ENCODE results near the gene GNB2.
"Not testable (repeated sequence)": the region's sequence is repeated elsewhere in the genome, so short reads cannot be mapped to it uniquely, and the experiment has no call there.

The GNB2 gene

DNA sequence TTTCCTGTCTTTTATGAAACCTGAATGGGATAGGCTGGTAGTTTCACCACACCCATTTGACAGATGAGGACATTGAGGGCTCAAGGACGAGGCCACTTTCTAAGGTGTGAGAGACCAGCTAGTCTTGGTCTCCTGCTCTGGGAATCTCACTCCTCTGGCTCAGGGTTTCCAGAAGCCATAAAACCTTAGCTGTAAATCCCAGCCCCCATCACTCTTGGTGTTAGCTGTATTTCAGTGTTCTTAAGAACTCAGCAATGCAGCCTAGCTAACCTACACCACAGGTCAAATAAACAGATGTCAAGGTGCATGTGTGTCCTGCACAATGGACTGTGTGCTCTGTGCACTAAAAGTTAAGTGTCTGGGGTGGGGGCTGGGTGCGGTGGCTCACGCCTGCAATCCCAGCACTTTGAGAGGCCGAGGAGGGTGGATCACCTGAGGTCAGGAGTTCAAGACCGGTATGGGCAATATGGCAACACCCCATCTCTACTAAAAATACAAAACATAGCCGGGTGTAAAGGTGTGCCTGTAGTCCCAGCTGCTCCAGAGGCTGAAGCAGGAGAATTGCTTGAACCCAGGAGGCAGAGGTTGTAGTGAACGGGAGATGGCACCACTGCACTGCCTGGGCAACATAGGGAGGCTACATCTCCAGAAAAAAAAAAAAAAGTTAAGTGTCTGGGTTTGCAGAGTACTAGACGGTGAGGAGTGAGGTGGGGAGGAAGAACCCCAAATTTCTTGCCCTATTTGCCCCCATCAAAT is 46.2 kb downstream of the GNB2 start:
- Histone ChIP-seq H3K9me3 (ENCODE audit: control insufficient read depth, low read length) (no peaks in the 10 kb centered on the region), H3K27ac (ENCODE audit: insufficient read depth, low read length, poor library complexity, severe bottlenecking) (no peak overlapping the region), H3K4me1 (ENCODE audit: control insufficient read depth, insufficient read depth, low read length, poor library complexity, severe bottlenecking) (no peaks in the 10 kb centered on the region), H3K4me3 (ENCODE audit: insufficient read depth, low read depth, low read length, poor library complexity, severe bottlenecking) (no peak overlapping the region), H3K36me3 (ENCODE audit: control insufficient read depth, insufficient read depth, low read length) (no peaks in the 10 kb centered on the region), H3K27me3 (replicated peaks; ENCODE audit: control insufficient read depth, insufficient read depth, low read length, poor library complexity, severe bottlenecking) (no peaks in the 10 kb centered on the region)
- no peak for DNase-seq

DNA sequence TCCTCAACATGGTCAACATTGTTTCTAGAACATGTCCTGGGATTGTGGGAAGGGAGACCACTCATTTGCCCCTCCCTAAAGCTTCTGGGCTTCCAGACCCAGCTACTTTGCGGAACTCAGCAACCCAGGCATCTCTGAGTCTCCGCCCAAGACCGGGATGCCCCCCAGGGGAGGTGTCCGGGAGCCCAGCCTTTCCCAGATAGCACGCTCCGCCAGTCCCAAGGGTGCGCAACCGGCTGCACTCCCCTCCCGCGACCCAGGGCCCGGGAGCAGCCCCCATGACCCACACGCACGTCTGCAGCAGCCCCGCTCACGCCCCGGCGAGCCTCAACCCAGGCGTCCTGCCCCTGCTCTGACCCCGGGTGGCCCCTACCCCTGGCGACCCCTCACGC is 46.7 kb downstream of the GNB2 start, which contains the start of gene EPO:
Gene EPO, plus strand, starts transcription at position 190 of the 392 bp plus-strand sequence. CDS start 513 bp downstream, outside the sequence.
- Histone ChIP-seq H3K27me3 (replicated peaks; ENCODE audit: control insufficient read depth, insufficient read depth, low read length, poor library complexity, severe bottlenecking) (no peaks in the 10 kb centered on the region), H3K27ac (ENCODE audit: insufficient read depth, low read length, poor library complexity, severe bottlenecking) (no peak within 1 kb of the TSS), H3K36me3 (ENCODE audit: control insufficient read depth, insufficient read depth, low read length) (no peaks in the 10 kb centered on the region), H3K4me1 (ENCODE audit: control insufficient read depth, insufficient read depth, low read length, poor library complexity, severe bottlenecking) (no peaks in the 10 kb centered on the region), H3K4me3 (ENCODE audit: insufficient read depth, low read depth, low read length, poor library complexity, severe bottlenecking) (no peak within 1 kb of the TSS), H3K9me3 (ENCODE audit: control insufficient read depth, low read length) (no peaks in the 10 kb centered on the region)
- DNase-seq: no peak

DNA sequence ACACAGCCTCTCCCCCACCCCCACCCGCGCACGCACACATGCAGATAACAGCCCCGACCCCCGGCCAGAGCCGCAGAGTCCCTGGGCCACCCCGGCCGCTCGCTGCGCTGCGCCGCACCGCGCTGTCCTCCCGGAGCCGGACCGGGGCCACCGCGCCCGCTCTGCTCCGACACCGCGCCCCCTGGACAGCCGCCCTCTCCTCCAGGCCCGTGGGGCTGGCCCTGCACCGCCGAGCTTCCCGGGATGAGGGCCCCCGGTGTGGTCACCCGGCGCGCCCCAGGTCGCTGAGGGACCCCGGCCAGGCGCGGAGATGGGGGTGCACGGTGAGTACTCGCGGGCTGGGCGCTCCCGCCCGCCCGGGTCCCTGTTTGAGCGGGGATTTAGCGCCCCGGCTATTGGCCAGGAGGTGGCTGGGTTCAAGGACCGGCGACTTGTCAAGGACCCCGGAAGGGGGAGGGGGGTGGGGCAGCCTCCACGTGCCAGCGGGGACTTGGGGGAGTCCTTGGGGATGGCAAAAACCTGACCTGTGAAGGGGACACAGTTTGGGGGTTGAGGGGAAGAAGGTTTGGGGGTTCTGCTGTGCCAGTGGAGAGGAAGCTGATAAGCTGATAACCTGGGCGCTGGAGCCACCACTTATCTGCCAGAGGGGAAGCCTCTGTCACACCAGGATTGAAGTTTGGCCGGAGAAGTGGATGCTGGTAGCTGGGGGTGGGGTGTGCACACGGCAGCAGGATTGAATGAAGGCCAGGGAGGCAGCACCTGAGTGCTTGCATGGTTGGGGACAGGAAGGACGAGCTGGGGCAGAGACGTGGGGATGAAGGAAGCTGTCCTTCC is 47.3 kb downstream of the GNB2 start:
- no peak overlapping the region for H3K27ac ChIP-seq (ENCODE audit: insufficient read depth, low read length, poor library complexity, severe bottlenecking)
- H3K4me1 ChIP-seq (ENCODE audit: control insufficient read depth, insufficient read depth, low read length, poor library complexity, severe bottlenecking): no peaks in the 10 kb centered on the region
- H3K9me3 ChIP-seq (ENCODE audit: control insufficient read depth, low read length): no peaks in the 10 kb centered on the region
- no peak for DNase-seq
- no peaks in the 10 kb centered on the region for H3K27me3 ChIP-seq (replicated peaks; ENCODE audit: control insufficient read depth, insufficient read depth, low read length, poor library complexity, severe bottlenecking)
- no peak overlapping the region for H3K4me3 ChIP-seq (ENCODE audit: insufficient read depth, low read depth, low read length, poor library complexity, severe bottlenecking)
- H3K36me3 ChIP-seq (ENCODE audit: control insufficient read depth, insufficient read depth, low read length): no peaks in the 10 kb centered on the region

DNA sequence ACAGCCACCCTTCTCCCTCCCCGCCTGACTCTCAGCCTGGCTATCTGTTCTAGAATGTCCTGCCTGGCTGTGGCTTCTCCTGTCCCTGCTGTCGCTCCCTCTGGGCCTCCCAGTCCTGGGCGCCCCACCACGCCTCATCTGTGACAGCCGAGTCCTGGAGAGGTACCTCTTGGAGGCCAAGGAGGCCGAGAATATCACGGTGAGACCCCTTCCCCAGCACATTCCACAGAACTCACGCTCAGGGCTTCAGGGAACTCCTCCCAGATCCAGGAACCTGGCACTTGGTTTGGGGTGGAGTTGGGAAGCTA is 47.9 kb downstream of the GNB2 start:
- no peaks in the 10 kb centered on the region for H3K4me1 ChIP-seq (ENCODE audit: control insufficient read depth, insufficient read depth, low read length, poor library complexity, severe bottlenecking)
- H3K9me3 ChIP-seq (ENCODE audit: control insufficient read depth, low read length): no peaks in the 10 kb centered on the region
- H3K27me3 ChIP-seq (replicated peaks; ENCODE audit: control insufficient read depth, insufficient read depth, low read length, poor library complexity, severe bottlenecking): no peaks in the 10 kb centered on the region
- H3K4me3 ChIP-seq (ENCODE audit: insufficient read depth, low read depth, low read length, poor library complexity, severe bottlenecking): no peak overlapping the region
- H3K27ac ChIP-seq (ENCODE audit: insufficient read depth, low read length, poor library complexity, severe bottlenecking): no peak overlapping the region
- no peak for DNase-seq
- H3K36me3 ChIP-seq (ENCODE audit: control insufficient read depth, insufficient read depth, low read length): no peaks in the 10 kb centered on the region

DNA sequence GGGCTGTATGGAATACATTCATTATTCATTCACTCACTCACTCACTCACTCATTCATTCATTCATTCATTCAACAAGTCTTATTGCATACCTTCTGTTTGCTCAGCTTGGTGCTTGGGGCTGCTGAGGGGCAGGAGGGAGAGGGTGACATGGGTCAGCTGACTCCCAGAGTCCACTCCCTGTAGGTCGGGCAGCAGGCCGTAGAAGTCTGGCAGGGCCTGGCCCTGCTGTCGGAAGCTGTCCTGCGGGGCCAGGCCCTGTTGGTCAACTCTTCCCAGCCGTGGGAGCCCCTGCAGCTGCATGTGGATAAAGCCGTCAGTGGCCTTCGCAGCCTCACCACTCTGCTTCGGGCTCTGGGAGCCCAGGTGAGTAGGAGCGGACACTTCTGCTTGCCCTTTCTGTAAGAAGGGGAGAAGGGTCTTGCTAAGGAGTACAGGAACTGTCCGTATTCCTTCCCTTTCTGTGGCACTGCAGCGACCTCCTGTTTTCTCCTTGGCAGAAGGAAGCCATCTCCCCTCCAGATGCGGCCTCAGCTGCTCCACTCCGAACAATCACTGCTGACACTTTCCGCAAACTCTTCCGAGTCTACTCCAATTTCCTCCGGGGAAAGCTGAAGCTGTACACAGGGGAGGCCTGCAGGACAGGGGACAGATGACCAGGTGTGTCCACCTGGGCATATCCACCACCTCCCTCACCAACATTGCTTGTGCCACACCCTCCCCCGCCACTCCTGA is 49.1 kb downstream of the GNB2 start:
- no peaks in the 10 kb centered on the region for H3K4me1 ChIP-seq (ENCODE audit: control insufficient read depth, insufficient read depth, low read length, poor library complexity, severe bottlenecking)
- no peak overlapping the region for H3K27ac ChIP-seq (ENCODE audit: insufficient read depth, low read length, poor library complexity, severe bottlenecking)
- H3K27me3 ChIP-seq (replicated peaks; ENCODE audit: control insufficient read depth, insufficient read depth, low read length, poor library complexity, severe bottlenecking): no peaks in the 10 kb centered on the region
- no peak overlapping the region for H3K4me3 ChIP-seq (ENCODE audit: insufficient read depth, low read depth, low read length, poor library complexity, severe bottlenecking)
- H3K36me3 ChIP-seq (ENCODE audit: control insufficient read depth, insufficient read depth, low read length): no peaks in the 10 kb centered on the region
- H3K9me3 ChIP-seq (ENCODE audit: control insufficient read depth, low read length): no peaks in the 10 kb centered on the region
- no peak for DNase-seq

DNA sequence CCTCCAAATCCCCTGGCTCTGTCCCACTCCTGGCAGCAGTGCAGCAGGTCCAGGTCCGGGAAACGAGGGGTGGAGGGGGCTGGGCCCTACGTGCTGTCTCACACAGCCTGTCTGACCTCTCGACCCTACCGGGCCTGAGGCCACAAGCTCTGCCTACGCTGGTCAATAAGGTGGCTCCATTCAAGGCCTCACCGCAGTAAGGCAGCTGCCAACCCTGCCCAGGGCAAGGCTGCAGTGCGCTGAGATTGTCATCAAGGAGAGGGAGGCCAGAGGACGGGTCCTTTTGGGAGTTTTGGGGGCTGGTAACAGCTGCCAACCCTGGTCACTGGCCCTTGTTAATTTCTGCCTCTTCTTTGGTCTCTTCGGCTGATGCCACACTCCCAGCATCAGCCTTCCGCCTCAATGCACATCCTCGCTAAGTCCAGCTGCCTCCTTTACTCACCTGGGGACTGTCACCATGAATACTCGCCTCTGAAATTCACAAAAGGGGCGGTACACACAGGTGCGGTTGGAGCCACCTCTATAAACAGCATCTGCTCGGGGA is 50.3 kb downstream of the GNB2 start:
- H3K4me1 ChIP-seq (ENCODE audit: control insufficient read depth, insufficient read depth, low read length, poor library complexity, severe bottlenecking): no peaks in the 10 kb centered on the region
- H3K27ac ChIP-seq (ENCODE audit: insufficient read depth, low read length, poor library complexity, severe bottlenecking): no peak overlapping the region
- no peaks in the 10 kb centered on the region for H3K36me3 ChIP-seq (ENCODE audit: control insufficient read depth, insufficient read depth, low read length)
- no peak overlapping the region for H3K4me3 ChIP-seq (ENCODE audit: insufficient read depth, low read depth, low read length, poor library complexity, severe bottlenecking)
- DNase-seq: no peak
- H3K9me3 ChIP-seq (ENCODE audit: control insufficient read depth, low read length): no peaks in the 10 kb centered on the region
- H3K27me3 ChIP-seq (replicated peaks; ENCODE audit: control insufficient read depth, insufficient read depth, low read length, poor library complexity, severe bottlenecking): no peaks in the 10 kb centered on the region

DNA sequence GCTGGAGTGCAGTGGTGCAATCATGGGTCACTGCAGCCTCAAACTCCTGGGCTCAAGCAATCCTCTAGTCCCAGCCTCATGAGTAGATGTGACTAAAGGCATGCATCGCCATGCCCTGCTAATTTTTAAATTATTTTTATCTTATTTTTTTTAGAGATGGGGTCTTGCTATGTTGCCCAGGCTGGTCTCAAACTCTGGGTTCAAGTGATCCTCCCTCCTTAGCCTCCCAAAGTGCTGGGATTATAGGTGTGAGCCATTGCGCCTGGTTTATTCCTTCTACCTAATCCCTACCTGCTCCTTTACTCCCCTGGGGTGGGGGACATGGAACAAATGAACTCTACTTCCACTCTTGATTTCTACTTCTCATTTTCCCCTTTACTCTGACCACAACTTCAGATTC is 50.8 kb downstream of the GNB2 start:
- H3K4me3 ChIP-seq (ENCODE audit: insufficient read depth, low read depth, low read length, poor library complexity, severe bottlenecking); H3K27ac ChIP-seq (ENCODE audit: insufficient read depth, low read length, poor library complexity, severe bottlenecking); H3K36me3 ChIP-seq (ENCODE audit: control insufficient read depth, insufficient read depth, low read length); H3K4me1 ChIP-seq (ENCODE audit: control insufficient read depth, insufficient read depth, low read length, poor library complexity, severe bottlenecking); DNase-seq; H3K9me3 ChIP-seq (ENCODE audit: control insufficient read depth, low read length); H3K27me3 ChIP-seq (replicated peaks; ENCODE audit: control insufficient read depth, insufficient read depth, low read length, poor library complexity, severe bottlenecking): not testable (repeated sequence)

DNA sequence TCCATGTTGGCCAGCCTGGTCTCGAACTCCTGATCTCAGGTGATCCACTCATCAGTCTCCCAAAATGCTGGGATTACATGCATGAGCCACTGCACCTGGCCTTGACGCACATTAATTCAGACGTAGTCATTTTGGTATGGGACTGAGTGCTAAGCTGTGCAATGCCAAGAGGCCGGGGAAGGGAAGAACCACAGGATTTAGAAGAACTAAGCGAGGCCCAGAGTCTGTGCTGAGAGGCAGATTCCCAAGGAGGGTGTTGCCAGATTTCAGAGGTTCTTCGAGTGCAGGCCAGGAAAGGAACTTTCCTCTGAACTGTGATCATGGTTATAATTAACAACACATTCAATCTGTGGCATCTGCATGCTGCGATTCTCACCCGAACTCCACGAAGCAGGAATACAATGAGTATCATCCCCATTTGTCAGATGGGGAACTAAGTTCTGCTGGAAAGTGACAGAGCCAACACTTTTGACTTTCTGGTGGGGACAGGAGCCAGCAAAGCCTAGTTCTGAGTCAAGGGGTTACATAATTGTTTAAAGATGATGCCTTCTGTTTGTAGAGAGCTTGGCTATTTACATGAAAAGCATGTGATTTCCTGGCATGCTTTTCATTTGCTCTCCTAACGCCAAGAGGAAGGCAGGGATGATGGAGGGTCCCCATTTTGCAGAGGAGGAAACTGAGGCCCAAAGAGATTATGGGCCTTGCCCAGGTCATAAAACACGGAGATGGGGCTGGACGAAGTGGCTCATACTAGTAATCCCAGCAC is 53.6 kb downstream of the GNB2 start:
- H3K4me1 ChIP-seq (ENCODE audit: control insufficient read depth, insufficient read depth, low read length, poor library complexity, severe bottlenecking): no peaks in the 10 kb centered on the region
- H3K27ac ChIP-seq (ENCODE audit: insufficient read depth, low read length, poor library complexity, severe bottlenecking): no peak overlapping the region
- no peak overlapping the region for H3K4me3 ChIP-seq (ENCODE audit: insufficient read depth, low read depth, low read length, poor library complexity, severe bottlenecking)
- no peak for DNase-seq
- no peaks in the 10 kb centered on the region for H3K9me3 ChIP-seq (ENCODE audit: control insufficient read depth, low read length)
- no peaks in the 10 kb centered on the region for H3K36me3 ChIP-seq (ENCODE audit: control insufficient read depth, insufficient read depth, low read length)
- no peaks in the 10 kb centered on the region for H3K27me3 ChIP-seq (replicated peaks; ENCODE audit: control insufficient read depth, insufficient read depth, low read length, poor library complexity, severe bottlenecking)

DNA sequence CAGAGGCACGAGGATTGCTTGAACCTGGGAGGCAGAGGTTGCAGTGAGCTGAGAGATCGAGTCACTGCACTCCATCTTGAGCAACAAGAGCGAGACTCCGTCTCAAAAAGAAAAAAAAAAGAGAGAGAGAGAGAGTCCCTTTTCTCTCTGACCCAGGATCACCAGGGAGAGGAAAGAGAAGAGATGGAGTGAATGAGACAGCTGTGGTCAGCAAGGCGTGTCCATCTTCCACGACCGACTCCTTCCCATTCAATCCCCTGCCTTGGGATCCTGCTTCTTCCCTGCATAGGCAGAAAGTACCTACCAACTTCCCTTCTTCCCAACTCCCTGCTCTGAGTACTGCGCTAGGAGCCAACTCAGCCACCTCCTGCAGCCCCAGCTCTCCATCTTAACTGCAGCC is 54.7 kb downstream of the GNB2 start:
- H3K36me3 ChIP-seq (ENCODE audit: control insufficient read depth, insufficient read depth, low read length): no peaks in the 10 kb centered on the region
- no peaks in the 10 kb centered on the region for H3K27me3 ChIP-seq (replicated peaks; ENCODE audit: control insufficient read depth, insufficient read depth, low read length, poor library complexity, severe bottlenecking)
- H3K4me3 ChIP-seq (ENCODE audit: insufficient read depth, low read depth, low read length, poor library complexity, severe bottlenecking): no peak overlapping the region
- no peaks in the 10 kb centered on the region for H3K9me3 ChIP-seq (ENCODE audit: control insufficient read depth, low read length)
- H3K4me1 ChIP-seq (ENCODE audit: control insufficient read depth, insufficient read depth, low read length, poor library complexity, severe bottlenecking): no peaks in the 10 kb centered on the region
- no peak for DNase-seq
- no peak overlapping the region for H3K27ac ChIP-seq (ENCODE audit: insufficient read depth, low read length, poor library complexity, severe bottlenecking)
